PFSK-1 (cell line): ENCODE measurements around the gene PFDN4.

Source experiments
- FOXP2 ChIP-seq: optimal IDR thresholded peaks from 2 replicates; pipeline ENCODE3; 2011; ENCODE audit warnings: borderline replicate concordance, control low read depth, inconsistent platforms; ENCODE audit not compliant: insufficient read depth; ENCODE audit errors: extremely low read length, extremely low read depth
- POLR2AphosphoS5 ChIP-seq: IDR thresholded peaks from 2 replicates; pipeline ENCODE4 v1.6.1; 2012; ENCODE audit warnings: low read depth, mild to moderate bottlenecking, control low read depth, low read length, moderate library complexity
- SIN3A ChIP-seq: IDR thresholded peaks from 2 replicates; pipeline ENCODE4 v1.6.1; 2012; ENCODE audit warnings: mild to moderate bottlenecking, low read length, moderate library complexity, borderline replicate concordance; ENCODE audit not compliant: insufficient read depth
- TAF1 ChIP-seq: IDR thresholded peaks from 2 replicates; pipeline ENCODE4 v1.6.1; 2012; ENCODE audit warnings: low read length, control low read depth, borderline replicate concordance; ENCODE audit not compliant: insufficient read depth
- TF ChIP-seq, protein P1 (sequence below), 2 experiments: IDR thresholded peaks; 2 replicates each; pipeline versions ENCODE4 v1.6.1 to v1.8.0; 2011 to 2012; ENCODE audit warnings: low read depth in 2 of 2, low read length in 2 of 2, control low read depth in 1 of 2, inconsistent platforms in 1 of 2, mild to moderate bottlenecking in 1 of 2, moderate library complexity in 1 of 2; ENCODE audit not compliant: insufficient read depth in 1 of 2

Gene PFDN4

DNA sequence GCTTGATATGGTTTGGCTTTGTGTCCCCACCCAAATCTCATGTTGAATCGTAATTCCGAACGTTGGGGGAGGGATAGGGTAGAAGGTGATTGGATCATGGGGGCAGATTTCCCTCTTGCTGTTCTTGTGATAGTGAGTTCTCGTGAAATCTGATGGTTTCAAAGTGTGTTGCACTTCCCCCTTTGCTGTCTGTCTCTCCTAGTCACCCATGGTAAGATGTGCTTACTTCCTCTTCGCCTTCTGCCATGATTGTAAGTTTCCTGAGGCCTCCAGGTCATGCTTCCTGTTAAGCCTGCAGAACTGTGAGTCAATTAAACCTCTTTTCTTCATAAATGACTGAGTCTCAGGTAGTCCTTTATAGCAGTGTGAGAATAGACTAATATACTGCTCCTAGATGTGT is 19.9 kb downstream of the PFDN4 start:
- no peak for TF ChIP-seq FOXP2
- no peak for TF ChIP-seq TAF1

DNA sequence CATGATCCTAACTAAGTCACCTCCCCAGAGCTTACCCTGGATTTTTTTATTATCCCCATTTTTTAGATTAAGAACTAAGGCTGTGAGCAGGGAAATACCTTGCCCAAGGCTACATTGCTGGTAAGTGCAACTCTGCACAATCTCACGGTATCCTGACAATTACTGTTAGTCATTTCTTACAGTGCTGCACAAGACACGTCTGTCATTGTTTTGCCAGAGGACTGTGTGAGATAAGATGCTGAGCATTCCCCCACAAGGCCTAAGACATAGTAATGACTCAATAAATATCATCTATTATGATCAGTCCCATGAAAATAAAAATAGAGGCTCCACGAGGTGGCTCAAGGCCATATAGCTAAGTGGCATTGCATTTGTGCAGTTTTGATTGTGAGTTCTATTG is 21.0 kb downstream of the PFDN4 start:
- TF ChIP-seq FOXP2 (no peak), TAF1 (no peak), POLR2AphosphoS5 (no peak), SIN3A (no peak)
- TF ChIP-seq, protein P1, sequence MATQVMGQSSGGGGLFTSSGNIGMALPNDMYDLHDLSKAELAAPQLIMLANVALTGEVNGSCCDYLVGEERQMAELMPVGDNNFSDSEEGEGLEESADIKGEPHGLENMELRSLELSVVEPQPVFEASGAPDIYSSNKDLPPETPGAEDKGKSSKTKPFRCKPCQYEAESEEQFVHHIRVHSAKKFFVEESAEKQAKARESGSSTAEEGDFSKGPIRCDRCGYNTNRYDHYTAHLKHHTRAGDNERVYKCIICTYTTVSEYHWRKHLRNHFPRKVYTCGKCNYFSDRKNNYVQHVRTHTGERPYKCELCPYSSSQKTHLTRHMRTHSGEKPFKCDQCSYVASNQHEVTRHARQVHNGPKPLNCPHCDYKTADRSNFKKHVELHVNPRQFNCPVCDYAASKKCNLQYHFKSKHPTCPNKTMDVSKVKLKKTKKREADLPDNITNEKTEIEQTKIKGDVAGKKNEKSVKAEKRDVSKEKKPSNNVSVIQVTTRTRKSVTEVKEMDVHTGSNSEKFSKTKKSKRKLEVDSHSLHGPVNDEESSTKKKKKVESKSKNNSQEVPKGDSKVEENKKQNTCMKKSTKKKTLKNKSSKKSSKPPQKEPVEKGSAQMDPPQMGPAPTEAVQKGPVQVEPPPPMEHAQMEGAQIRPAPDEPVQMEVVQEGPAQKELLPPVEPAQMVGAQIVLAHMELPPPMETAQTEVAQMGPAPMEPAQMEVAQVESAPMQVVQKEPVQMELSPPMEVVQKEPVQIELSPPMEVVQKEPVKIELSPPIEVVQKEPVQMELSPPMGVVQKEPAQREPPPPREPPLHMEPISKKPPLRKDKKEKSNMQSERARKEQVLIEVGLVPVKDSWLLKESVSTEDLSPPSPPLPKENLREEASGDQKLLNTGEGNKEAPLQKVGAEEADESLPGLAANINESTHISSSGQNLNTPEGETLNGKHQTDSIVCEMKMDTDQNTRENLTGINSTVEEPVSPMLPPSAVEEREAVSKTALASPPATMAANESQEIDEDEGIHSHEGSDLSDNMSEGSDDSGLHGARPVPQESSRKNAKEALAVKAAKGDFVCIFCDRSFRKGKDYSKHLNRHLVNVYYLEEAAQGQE (IDR thresholded peaks at IDR 0.05; ENCODE audit: insufficient read depth in 1 of 2, low read depth in 2 of 2, low read length in 2 of 2), result no peak

DNA sequence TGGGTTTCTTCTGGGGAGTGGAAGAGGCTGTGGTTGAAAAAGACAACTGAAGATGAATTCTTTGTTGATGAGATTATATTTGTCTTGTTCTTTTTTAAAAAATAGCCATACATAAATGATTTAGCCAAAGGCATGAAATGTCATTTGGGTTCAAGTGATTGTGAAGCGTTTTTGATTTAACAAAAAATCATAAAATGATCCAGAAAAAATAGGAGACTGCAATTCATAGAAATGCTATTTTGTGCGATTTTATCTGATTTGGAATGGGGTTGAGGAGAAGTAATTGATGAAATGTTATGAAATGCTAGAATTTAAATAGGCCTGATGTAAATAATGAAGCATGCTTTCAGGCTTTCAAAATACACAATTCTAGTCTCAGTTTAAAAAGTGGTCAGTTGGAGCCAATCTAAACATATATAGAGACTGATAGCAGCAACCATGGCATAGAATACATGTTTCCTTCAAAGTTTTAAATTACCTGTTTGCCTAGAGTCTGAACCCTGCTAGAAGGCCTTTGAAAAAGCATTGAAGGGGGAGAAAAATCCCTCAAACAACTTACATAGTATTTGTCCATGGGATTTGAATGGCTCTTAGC is 21.8 kb downstream of the PFDN4 start:
- TF ChIP-seq, protein P1 (IDR thresholded peaks at IDR 0.05; ENCODE audit: insufficient read depth in 1 of 2, low read depth in 2 of 2, low read length in 2 of 2), result no peak
- TF ChIP-seq POLR2AphosphoS5, result no peak
- TF ChIP-seq FOXP2, result no peak
- no peak for TF ChIP-seq SIN3A
- no peak for TF ChIP-seq TAF1

DNA sequence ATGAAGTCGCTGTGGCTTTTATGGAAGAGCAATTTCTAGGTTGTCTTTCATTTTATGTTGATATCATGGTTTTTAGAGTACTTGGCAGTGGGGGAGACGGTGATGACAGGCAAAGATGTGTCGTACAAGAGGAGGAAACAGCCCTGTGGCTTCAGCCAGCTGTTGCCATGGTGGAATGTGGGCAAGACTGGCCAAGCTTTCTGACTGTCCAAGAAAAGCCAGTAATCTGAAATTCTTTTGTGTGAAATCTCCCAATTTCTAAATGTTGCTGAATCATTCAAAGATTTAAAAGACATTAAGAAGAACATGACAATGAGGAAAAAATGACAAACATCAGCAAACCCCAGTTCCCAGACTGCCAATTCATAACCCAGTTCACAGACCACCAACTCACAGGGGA is 23.1 kb downstream of the PFDN4 start:
- TF ChIP-seq, protein P1 (IDR thresholded peaks at IDR 0.05; ENCODE audit: insufficient read depth in 1 of 2, low read depth in 2 of 2, low read length in 2 of 2), result no peak
- TF ChIP-seq SIN3A (no peak), TAF1 (no peak), POLR2AphosphoS5 (no peak), FOXP2 (no peak)

DNA sequence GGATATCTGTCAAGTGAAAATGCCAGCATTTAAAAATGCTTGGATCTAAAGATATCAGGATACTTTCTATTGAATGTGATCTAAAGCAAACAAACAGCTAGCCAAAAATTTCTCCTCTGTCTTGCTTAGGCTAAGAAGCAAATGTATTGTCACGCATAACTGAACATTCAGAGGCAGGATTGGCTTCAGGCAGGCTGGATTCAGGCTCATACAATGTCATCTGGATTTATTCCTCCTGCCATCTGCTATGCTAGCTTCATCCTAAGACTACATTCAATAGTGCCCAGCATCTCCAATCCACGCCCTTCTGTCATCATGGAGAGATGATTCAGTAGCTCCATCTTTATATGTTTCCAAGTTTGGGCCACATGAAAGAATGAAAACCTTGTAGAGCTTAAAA is 27.1 kb downstream of the PFDN4 start:
- TF ChIP-seq SIN3A, result no peak
- TF ChIP-seq, protein P1 (IDR thresholded peaks at IDR 0.05; ENCODE audit: insufficient read depth in 1 of 2, low read depth in 2 of 2, low read length in 2 of 2), result no peak
- TF ChIP-seq FOXP2, result no peak
